Epithelial cell of esophagus (primary cell): Measurements from ENCODE around the gene PTGDR.

ENCODE experiments used
- DNase-seq: peaks from one replicate; pipeline ENCODE4 v3.0.0; 2010; ENCODE audit warnings: low read depth
- H3K4me3 ChIP-seq: 2 replicates; pipeline ENCODE4 v1.5.1; 2011; ENCODE audit warnings: mild to moderate bottlenecking, low read length, control low read depth
- CTCF ChIP-seq: IDR thresholded peaks from 2 replicates; pipeline ENCODE4 v1.5.1; 2011; ENCODE audit warnings: low read depth, mild to moderate bottlenecking, low read length, control low read depth, inconsistent platforms; ENCODE audit not compliant: insufficient read depth; ENCODE audit errors: missing control alignments

PTGDR gene

GRCh38 chr14:52314595-52315354 lies 47.3 kb downstream of the PTGDR start:
- DNase-seq, result peak; percentile 24
- no peak for TF ChIP-seq CTCF
- H3K4me3 ChIP-seq, result peak overlapping the region; percentile 35

GRCh38 chr14:52315355-52315718 lies 47.8 kb downstream of the PTGDR start:
- TF ChIP-seq CTCF, result no peak
- no peak overlapping the region for H3K4me3 ChIP-seq
- DNase-seq, result no peak

GRCh38 chr14:52318062-52318461 lies 50.6 kb downstream of the PTGDR start:
- H3K4me3 ChIP-seq, result no peak overlapping the region
- TF ChIP-seq CTCF, result no peak
- no peak for DNase-seq

GRCh38 chr14:52318826-52319645 lies 51.5 kb downstream of the PTGDR start:
- no peak overlapping the region for H3K4me3 ChIP-seq
- TF ChIP-seq CTCF, result no peak
- no peak for DNase-seq

GRCh38 chr14:52319919-52320318 lies 52.4 kb downstream of the PTGDR start:
- no peak overlapping the region for H3K4me3 ChIP-seq
- DNase-seq, result no peak
- no peak for TF ChIP-seq CTCF

GRCh38 chr14:52325126-52325525 lies 57.6 kb downstream of the PTGDR start:
- peak; percentile 93 for DNase-seq
- TF ChIP-seq CTCF, result no peak
- no peak overlapping the region for H3K4me3 ChIP-seq
